DND-41 (cell line): ENCODE results near the gene ERO1B.

Source experiments
- ATAC-seq: fragments of 200-7000 bp; cut with Tn5 transposase; 3 replicates; pipeline ENCODE4 v1.9.1; 2021; ENCODE audit warnings: low read depth; ENCODE audit not compliant: insufficient read depth
- DNase-seq: peaks from one replicate; pipeline ENCODE4 v3.0.0-alpha.2; 2020
- H2AFZ ChIP-seq: 2 replicates; pipeline ENCODE4 v1.6.0; 2012; ENCODE audit warnings: low read depth, low read length
- H3K27ac ChIP-seq: 2 replicates; pipeline ENCODE4 v1.5.1; 2012; ENCODE audit warnings: low read length, inconsistent platforms
- H3K27me3 ChIP-seq: fragments of 200-600 bp; sonication (generic); 2 replicates; pipeline ENCODE4 v1.6.0; 2012; ENCODE audit warnings: low read length, mild to moderate bottlenecking, inconsistent platforms; ENCODE audit not compliant: insufficient read depth, poor library complexity
- H3K36me3 ChIP-seq: 2 replicates; pipeline ENCODE4 v1.5.1; 2012; ENCODE audit warnings: low read length, inconsistent platforms; ENCODE audit not compliant: insufficient read depth
- H3K4me1 ChIP-seq: 2 replicates; pipeline ENCODE4 v1.5.1; 2012; ENCODE audit warnings: mild to moderate bottlenecking, low read length; ENCODE audit not compliant: insufficient read depth
- H3K4me2 ChIP-seq: 2 replicates; pipeline ENCODE4 v1.6.0; 2012; ENCODE audit warnings: mild to moderate bottlenecking, moderate library complexity, low read length, inconsistent platforms; ENCODE audit not compliant: insufficient read depth
- H3K4me3 ChIP-seq, 2 experiments: fragments of 200-600 bp in 1 of 2; shearing (Covaris generic) in 1 of 2; 2 replicates each; pipeline ENCODE4 v1.5.1; 2012 to 2016; ENCODE audit warnings: inconsistent platforms in 2 of 2, low read length in 2 of 2, mild to moderate bottlenecking in 2 of 2, low read depth in 1 of 2, moderate library complexity in 1 of 2
- H3K79me2 ChIP-seq: 2 replicates; pipeline ENCODE4 v1.6.0; 2012; ENCODE audit warnings: low read length, inconsistent platforms; ENCODE audit not compliant: insufficient read depth
- H3K9ac ChIP-seq: 2 replicates; pipeline ENCODE4 v1.6.0; 2012; ENCODE audit warnings: low read depth, mild to moderate bottlenecking, inconsistent platforms, low read length, moderate library complexity
- H3K9me3 ChIP-seq: 2 replicates; pipeline ENCODE4 v1.5.1; 2012; ENCODE audit warnings: low read length, moderate library complexity, mild to moderate bottlenecking, inconsistent platforms; ENCODE audit not compliant: insufficient read depth, severe bottlenecking
- H4K20me1 ChIP-seq: 2 replicates; pipeline ENCODE4 v1.6.0; 2012; ENCODE audit warnings: low read length; ENCODE audit not compliant: insufficient read depth
- CTCF ChIP-seq: IDR thresholded peaks from 2 replicates; pipeline ENCODE4 v1.5.1; 2012; ENCODE audit warnings: borderline replicate concordance, low read length, moderate library complexity, mild to moderate bottlenecking; ENCODE audit not compliant: poor library complexity, severe bottlenecking; ENCODE audit errors: extremely low read depth
- EZH2 ChIP-seq: IDR thresholded peaks from 3 replicates; pipeline ENCODE4 v1.6.1; 2012; ENCODE audit warnings: borderline replicate concordance, low read depth, mild to moderate bottlenecking, moderate library complexity, low read length, inconsistent platforms; ENCODE audit not compliant: severe bottlenecking

ERO1B gene

GRCh38 chr1:236308827-236309226, 27.1 kb upstream of the ERO1B start:
- Histone ChIP-seq H3K9ac (no peak overlapping the region), H3K9me3 (no peaks in the 10 kb centered on the region), H3K36me3 (no peaks in the 10 kb centered on the region), H3K4me3 (no peak overlapping the region), H3K4me1 (no peaks in the 10 kb centered on the region), H3K27ac (no peak overlapping the region), H2AFZ (no peak overlapping the region), H3K79me2 (no peaks in the 10 kb centered on the region), H3K27me3 (no peaks in the 10 kb centered on the region), H3K4me2 (no peak overlapping the region), H4K20me1 (no peaks in the 10 kb centered on the region; the same call in 1 of the 2 replicates)
- DNase-seq (no peak), ATAC-seq (no peak)
- TF ChIP-seq EZH2 (no peak), CTCF (no peak)

GRCh38 chr1:236307435-236307834, 25.7 kb upstream of the ERO1B start:
- no peaks in the 10 kb centered on the region for H3K4me1 ChIP-seq
- no peaks in the 10 kb centered on the region for H3K36me3 ChIP-seq
- H2AFZ ChIP-seq = no peak overlapping the region
- H3K27me3 ChIP-seq = no peaks in the 10 kb centered on the region
- no peak overlapping the region for H3K27ac ChIP-seq
- H3K4me2 ChIP-seq = no peak overlapping the region
- H3K4me3 ChIP-seq = no peak overlapping the region
- DNase-seq (no peak), ATAC-seq (no peak)
- no peaks in the 10 kb centered on the region; the same call in 1 of the 2 replicates for H4K20me1 ChIP-seq
- H3K79me2 ChIP-seq = no peaks in the 10 kb centered on the region
- H3K9me3 ChIP-seq = no peaks in the 10 kb centered on the region
- H3K9ac ChIP-seq = no peak overlapping the region
- TF ChIP-seq EZH2 (no peak), CTCF (no peak)

- ATAC-seq = no peak
- TF ChIP-seq EZH2 = no peak
- no peak for TF ChIP-seq CTCF
- H3K4me2 ChIP-seq = no peak overlapping the region
These were observed 22.9 kb upstream of the ERO1B start for GRCh38 chr1:236304682-236305081.

GRCh38 chr1:236303675-236304074, 21.9 kb upstream of the ERO1B start:
- ATAC-seq = no peak
- no peak overlapping the region for H3K27ac ChIP-seq
- no peaks in the 10 kb centered on the region for H3K4me1 ChIP-seq
- H2AFZ ChIP-seq = no peak overlapping the region
- no peaks in the 10 kb centered on the region for H3K9me3 ChIP-seq
- no peak overlapping the region for H3K4me2 ChIP-seq
- H3K9ac ChIP-seq = no peak overlapping the region
- TF ChIP-seq CTCF (peak; percentile 17), EZH2 (no peak)
- H3K79me2 ChIP-seq = no peaks in the 10 kb centered on the region
- no peak for DNase-seq
- no peaks in the 10 kb centered on the region for H3K36me3 ChIP-seq
- H3K4me3 ChIP-seq = no peak overlapping the region
- H4K20me1 ChIP-seq = no peaks in the 10 kb centered on the region; the same call in 1 of the 2 replicates
- no peaks in the 10 kb centered on the region for H3K27me3 ChIP-seq

More at GRCh38 chr1:236304682-236305081, 22.9 kb upstream of the ERO1B start:
- Histone ChIP-seq H3K9ac (no peak overlapping the region), H4K20me1 (no peaks in the 10 kb centered on the region; the same call in 1 of the 2 replicates), H3K4me1 (no peaks in the 10 kb centered on the region), H2AFZ (no peak overlapping the region), H3K27me3 (no peaks in the 10 kb centered on the region), H3K27ac (no peak overlapping the region), H3K36me3 (no peaks in the 10 kb centered on the region), H3K9me3 (no peaks in the 10 kb centered on the region), H3K79me2 (no peaks in the 10 kb centered on the region), H3K4me3 (no peak overlapping the region)
- DNase-seq = no peak
